Calu3 (cell line): Measurements from ENCODE around the gene SLC5A5. TPM values are rescaled to one million over a fixed set of nuclear protein-coding genes. Genes with fewer than 3 reads are reported as not detected.

Source experiments
- BruUV-seq: library from RNA; stranded (reverse); fragments of 400-500 nt; replicated peaks from 2 replicates; lab custom pipeline; 2021; lab: Mats Ljungman, UMichigan
- CTCF ChIA-PET: fragments of 300-600 bp; sonication (Branson Sonifier 250); formaldehyde crosslinking; loops from one replicate; lab custom pipeline; 2022; ENCODE audit warnings: antibody characterized with exemption; lab: Charles Lee
- DNase-seq: peaks from one replicate; pipeline ENCODE4 v3.0.0; 2022
- H3K27ac Mint-ChIP-seq: one replicate; pipeline ENCODE4 v1.8.0; 2022; ENCODE audit warnings: mixed read lengths; ENCODE audit not compliant: unreplicated experiment
- H3K27me3 Mint-ChIP-seq: one replicate; pipeline ENCODE4 v1.8.0; 2022; ENCODE audit warnings: mixed read lengths; ENCODE audit not compliant: unreplicated experiment
- H3K36me3 Mint-ChIP-seq: one replicate; pipeline ENCODE4 v1.8.0; 2022; ENCODE audit warnings: mild to moderate bottlenecking, moderate library complexity, mixed read lengths; ENCODE audit not compliant: insufficient read depth, unreplicated experiment
- H3K4me1 Mint-ChIP-seq: one replicate; pipeline ENCODE4 v1.8.0; 2022; ENCODE audit warnings: mild to moderate bottlenecking, low read depth, mixed read lengths; ENCODE audit not compliant: unreplicated experiment
- H3K4me3 Mint-ChIP-seq: one replicate; pipeline ENCODE4 v1.8.0; 2022; ENCODE audit warnings: mild to moderate bottlenecking, low read depth, moderate library complexity, mixed read lengths; ENCODE audit not compliant: unreplicated experiment
- H3K9me3 Mint-ChIP-seq: one replicate; pipeline ENCODE4 v1.8.0; 2022; ENCODE audit warnings: low read depth, mixed read lengths; ENCODE audit not compliant: unreplicated experiment
- intact Hi-C: fragments of 100-400 bp; cut with micrococcal nuclease; formaldehyde crosslinking; loops from one replicate; pipeline ENCODE4 v1.10.0; 2022; ENCODE audit not compliant: unreplicated experiment
- total RNA-seq: library from RNA; stranded (reverse); gene quantifications from 2 replicates; pipeline ENCODE4 v1.2.3, GENCODE V29; 2022
- TF ChIP-seq, protein P1 (sequence below): fragments of 200-600 bp; IDR thresholded peaks from one replicate; pipeline ENCODE4 v1.8.0; 2022; ENCODE audit warnings: antibody characterized with exemption; ENCODE audit not compliant: unreplicated experiment

SLC5A5 gene
- total RNA-seq, 1 experiment from 2014 or later = not detected

DNA sequence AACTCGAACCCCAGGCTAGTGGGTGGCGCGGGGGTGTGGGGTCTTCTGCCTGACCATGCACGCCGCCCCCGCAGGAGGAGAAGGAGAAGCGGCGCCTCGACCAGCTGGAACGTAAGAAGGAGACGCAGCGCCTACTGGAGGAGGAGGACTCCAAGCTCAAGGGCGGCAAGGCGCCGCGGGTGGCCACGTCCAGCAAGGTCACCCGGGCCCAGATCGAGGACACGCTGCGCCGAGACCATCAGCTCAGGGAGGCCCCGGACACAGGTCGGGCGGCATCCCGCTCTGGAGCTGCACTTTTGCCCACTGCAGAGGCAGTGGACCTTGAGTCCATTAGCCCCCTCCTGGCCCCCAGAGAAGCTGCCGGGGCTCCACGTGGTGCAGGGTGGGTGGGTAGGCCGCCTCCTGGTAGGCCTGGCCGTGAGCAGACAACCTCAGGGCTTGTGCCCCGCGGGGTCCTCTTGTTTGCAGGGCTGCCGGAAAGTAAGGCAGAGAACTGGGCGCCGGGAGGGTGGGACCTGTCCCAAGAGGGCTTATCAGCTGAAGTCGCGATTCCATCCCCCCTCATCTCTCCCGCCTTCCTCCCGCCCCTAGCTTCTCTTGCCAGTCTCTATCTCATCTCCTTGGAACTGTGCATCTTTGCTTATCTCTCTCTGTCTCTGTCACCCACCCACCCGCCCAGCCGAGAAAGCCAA, 71.0 kb downstream of the SLC5A5 start:
- Mint-ChIP-seq H3K27me3 (no peaks in the 10 kb centered on the region), H3K9me3 (no peaks in the 10 kb centered on the region), H3K36me3 (peaks cover 25% of the 10 kb centered on the region), H3K4me3 (no peak overlapping the region), H3K4me1 (peaks cover 8% of the 10 kb centered on the region), H3K27ac (no peak overlapping the region)
- intact Hi-C loops = no loop called here
- CTCF ChIA-PET = interaction anchor here (0.7 kb wide), 1 partner anchor 376 kb away, joined by 3 read pairs; no protein-coding TSS in a partner anchor
- no peak for DNase-seq
- no TSS peak for BruUV-seq
- TF ChIP-seq, protein P1, sequence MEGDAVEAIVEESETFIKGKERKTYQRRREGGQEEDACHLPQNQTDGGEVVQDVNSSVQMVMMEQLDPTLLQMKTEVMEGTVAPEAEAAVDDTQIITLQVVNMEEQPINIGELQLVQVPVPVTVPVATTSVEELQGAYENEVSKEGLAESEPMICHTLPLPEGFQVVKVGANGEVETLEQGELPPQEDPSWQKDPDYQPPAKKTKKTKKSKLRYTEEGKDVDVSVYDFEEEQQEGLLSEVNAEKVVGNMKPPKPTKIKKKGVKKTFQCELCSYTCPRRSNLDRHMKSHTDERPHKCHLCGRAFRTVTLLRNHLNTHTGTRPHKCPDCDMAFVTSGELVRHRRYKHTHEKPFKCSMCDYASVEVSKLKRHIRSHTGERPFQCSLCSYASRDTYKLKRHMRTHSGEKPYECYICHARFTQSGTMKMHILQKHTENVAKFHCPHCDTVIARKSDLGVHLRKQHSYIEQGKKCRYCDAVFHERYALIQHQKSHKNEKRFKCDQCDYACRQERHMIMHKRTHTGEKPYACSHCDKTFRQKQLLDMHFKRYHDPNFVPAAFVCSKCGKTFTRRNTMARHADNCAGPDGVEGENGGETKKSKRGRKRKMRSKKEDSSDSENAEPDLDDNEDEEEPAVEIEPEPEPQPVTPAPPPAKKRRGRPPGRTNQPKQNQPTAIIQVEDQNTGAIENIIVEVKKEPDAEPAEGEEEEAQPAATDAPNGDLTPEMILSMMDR = no peak

DNA sequence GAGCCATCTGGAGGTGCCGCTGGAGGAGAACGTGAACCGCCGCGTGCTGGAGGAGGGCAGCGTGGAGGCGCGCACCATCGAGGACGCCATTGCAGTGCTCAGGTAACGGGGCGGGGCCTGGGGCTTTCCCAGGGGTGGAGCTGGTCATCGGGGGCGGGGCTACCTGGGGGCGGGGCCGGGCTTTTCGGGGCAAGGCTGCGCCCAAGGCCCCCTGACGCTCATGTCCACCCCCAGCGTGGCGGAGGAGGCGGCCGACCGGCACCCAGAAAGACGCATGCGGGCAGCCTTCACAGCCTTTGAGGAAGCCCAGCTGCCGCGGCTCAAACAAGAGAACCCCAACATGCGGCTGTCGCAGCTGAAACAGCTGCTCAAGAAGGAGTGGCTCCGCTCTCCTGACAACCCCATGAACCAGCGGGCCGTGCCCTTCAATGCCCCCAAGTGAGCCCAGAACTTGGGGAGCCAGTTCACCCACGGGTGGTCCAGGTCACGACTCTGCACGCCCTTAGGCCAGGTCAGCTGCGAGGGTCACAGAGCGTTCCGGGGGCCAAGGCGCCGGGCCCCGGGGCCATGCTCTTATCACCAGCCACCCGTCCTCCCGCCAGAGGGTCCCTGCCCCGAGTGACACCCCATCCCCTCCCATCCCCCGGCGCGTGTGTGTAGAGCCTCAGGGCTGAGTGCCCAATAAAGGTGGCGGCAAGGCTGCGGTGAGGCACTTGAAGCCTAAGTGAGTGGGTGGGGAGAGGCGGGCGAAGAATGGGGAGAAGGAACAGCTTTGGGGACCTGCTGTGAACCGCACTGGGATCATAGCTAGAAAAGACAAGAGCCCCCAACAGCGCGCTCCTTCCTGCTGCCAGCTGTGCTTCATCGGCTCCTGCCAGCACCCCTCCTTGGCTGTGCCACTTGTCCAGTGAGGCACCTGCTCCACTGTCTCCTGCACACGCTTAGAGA, 71.8 kb downstream of the SLC5A5 start:
- DNase-seq = no peak
- H3K4me3 Mint-ChIP-seq = no peak overlapping the region
- no peak overlapping the region for H3K27ac Mint-ChIP-seq
- intact Hi-C loops = no loop called here
- peaks cover 27% of the 10 kb centered on the region for H3K36me3 Mint-ChIP-seq
- H3K9me3 Mint-ChIP-seq = no peaks in the 10 kb centered on the region
- CTCF ChIA-PET = interaction anchor here (0.6 kb wide), 1 partner anchor 297 kb away, joined by 4 read pairs; no protein-coding TSS in a partner anchor
- H3K4me1 Mint-ChIP-seq = peaks cover 8% of the 10 kb centered on the region
- peaks cover under 1% of the 10 kb centered on the region for H3K27me3 Mint-ChIP-seq
- TSS peak; percentile 81 for BruUV-seq
- TF ChIP-seq, protein P1 = no peak

DNA sequence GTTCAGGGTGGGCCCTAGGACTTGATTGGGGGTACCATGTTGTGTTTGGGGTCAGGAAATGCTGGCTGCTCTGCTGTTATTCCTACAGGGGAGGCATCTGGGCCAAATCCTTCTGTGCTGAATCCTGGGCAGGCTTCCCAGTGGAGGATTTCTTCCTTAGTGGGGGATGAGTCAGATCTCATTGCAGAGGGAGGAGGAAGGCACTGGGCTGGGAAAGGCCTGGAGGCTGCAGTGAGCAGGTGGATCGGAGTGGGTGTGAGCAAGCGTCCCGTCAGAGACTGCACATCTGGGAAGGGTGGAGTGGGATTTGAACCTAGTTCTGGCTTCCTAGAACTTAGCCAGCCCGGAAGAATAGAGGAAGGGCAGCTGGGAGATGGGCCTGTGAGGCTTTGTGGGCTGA, 72.6 kb downstream of the SLC5A5 start:
- intact Hi-C loops = no loop called here
- Mint-ChIP-seq H3K4me3 (no peak overlapping the region), H3K9me3 (no peaks in the 10 kb centered on the region), H3K4me1 (peaks cover 13% of the 10 kb centered on the region), H3K27me3 (peaks cover 8% of the 10 kb centered on the region), H3K36me3 (peaks cover 27% of the 10 kb centered on the region), H3K27ac (no peak overlapping the region)
- no peak for DNase-seq
- CTCF ChIA-PET = interaction anchor here (0.6 to 1.3 kb wide), 2 partner anchors 9 to 296 kb away, joined by 3 to 4 read pairs; no protein-coding TSS in a partner anchor
- BruUV-seq = no TSS peak
- TF ChIP-seq, protein P1 = no peak

Other genes with a start within 250 kb of the SLC5A5 start
- gene UNC13A, start 183.6 kb upstream of the SLC5A5 start, total RNA-seq = 0.28 and 3.8 TPM in 2 replicates
- 57.1 and 59.5 TPM in 2 replicates for gene MAP1S, start 152.5 kb upstream of the SLC5A5 start, total RNA-seq
- gene FCHO1, start 120.5 kb upstream of the SLC5A5 start, total RNA-seq = 0.61 and 1.3 TPM in 2 replicates
- gene B3GNT3, start 76.8 kb upstream of the SLC5A5 start, total RNA-seq = 75.1 and 121 TPM in 2 replicates
- not detected in 2 replicates for gene INSL3, start 50.4 kb upstream of the SLC5A5 start, total RNA-seq
- gene JAK3, start 24.0 kb upstream of the SLC5A5 start, total RNA-seq = not detected in 2 replicates
- 955 and 1,054 TPM in 2 replicates for gene RPL18A, start 12.0 kb upstream of the SLC5A5 start, total RNA-seq
- 51.1 and 53.4 TPM in 2 replicates for gene CCDC124, start 61.1 kb downstream of the SLC5A5 start, total RNA-seq
- not detected in 2 replicates for gene KCNN1, start 95.2 kb downstream of the SLC5A5 start, total RNA-seq
- 15.8 and 23.0 TPM in 2 replicates for gene ARRDC2, start 136.2 kb downstream of the SLC5A5 start, total RNA-seq
- not detected in 2 replicates for gene IL12RB1, start 215.0 kb downstream of the SLC5A5 start, total RNA-seq
- gene MAST3, start 225.8 kb downstream of the SLC5A5 start, total RNA-seq = 5.5 and 5.9 TPM in 2 replicates